ENCODE measurements around the gene OR5L1. TPM values are rescaled to one million over a fixed set of nuclear protein-coding genes. Genes with fewer than 3 reads are reported as not detected.

Gene OR5L1
- total and polyA plus RNA-seq, 2 donors (not counting 1 experiment from before 2014, with no cell fraction given): not detected

DNA sequence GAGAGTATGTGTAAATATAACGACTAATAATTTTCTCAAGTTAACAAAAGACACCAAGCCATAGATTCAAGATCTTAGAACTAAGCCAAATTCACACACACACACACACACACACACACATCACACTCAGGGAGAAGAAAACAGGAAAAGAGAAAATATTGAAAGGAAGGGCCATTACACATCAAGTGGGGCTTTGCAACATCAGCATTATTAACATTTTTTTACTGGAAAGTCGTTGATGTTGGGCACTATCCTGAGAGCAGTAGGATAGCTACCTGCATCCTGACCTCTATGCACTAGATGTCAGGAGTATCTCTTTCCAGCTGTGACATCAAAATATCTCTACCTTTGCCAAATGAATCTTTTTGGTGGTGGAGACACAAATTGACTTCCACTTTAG, 36.3 kb downstream of the OR5L1 start:
- Histone ChIP-seq H4K20me1 (ENCODE audit: control insufficient read depth, extremely low read depth, insufficient read depth, low read length) (no peaks in the 10 kb centered on the region), H3K4me1 (ENCODE audit: control insufficient read depth, extremely low read depth, insufficient read depth, low read length) (no peaks in the 10 kb centered on the region), H3K79me2 (ENCODE audit: control insufficient read depth, insufficient read depth, low read length) (no peaks in the 10 kb centered on the region), H3K27me3 (ENCODE audit: control insufficient read depth, insufficient read depth, low read length) (no peaks in the 10 kb centered on the region), H2AFZ (ENCODE audit: low read length) (no peak overlapping the region), H3K36me3 (ENCODE audit: control insufficient read depth, insufficient read depth, low read length) (no peaks in the 10 kb centered on the region), H3K4me2 (ENCODE audit: extremely low read depth, insufficient read depth, low read length) (no peak overlapping the region), H3K27ac (ENCODE audit: insufficient read depth, low read length) (no peak overlapping the region), H3K9ac (ENCODE audit: insufficient read depth, low read length) (no peak overlapping the region), H3K4me3 (replicated peaks in 1 of 4; ENCODE audit: control extremely low read depth in 1 of 4, insufficient read depth in 1 of 4, low read depth in 3 of 4, low read length in 4 of 4) (no peak overlapping the region), H3K9me3 (ENCODE audit: control insufficient read depth, insufficient read depth, low read depth, low read length) (no peaks in the 10 kb centered on the region)
- TF ChIP-seq EZH2 (IDR thresholded peaks at IDR 0.05; ENCODE audit: low read length, missing control alignments): no peak
- TF ChIP-seq, protein P1, sequence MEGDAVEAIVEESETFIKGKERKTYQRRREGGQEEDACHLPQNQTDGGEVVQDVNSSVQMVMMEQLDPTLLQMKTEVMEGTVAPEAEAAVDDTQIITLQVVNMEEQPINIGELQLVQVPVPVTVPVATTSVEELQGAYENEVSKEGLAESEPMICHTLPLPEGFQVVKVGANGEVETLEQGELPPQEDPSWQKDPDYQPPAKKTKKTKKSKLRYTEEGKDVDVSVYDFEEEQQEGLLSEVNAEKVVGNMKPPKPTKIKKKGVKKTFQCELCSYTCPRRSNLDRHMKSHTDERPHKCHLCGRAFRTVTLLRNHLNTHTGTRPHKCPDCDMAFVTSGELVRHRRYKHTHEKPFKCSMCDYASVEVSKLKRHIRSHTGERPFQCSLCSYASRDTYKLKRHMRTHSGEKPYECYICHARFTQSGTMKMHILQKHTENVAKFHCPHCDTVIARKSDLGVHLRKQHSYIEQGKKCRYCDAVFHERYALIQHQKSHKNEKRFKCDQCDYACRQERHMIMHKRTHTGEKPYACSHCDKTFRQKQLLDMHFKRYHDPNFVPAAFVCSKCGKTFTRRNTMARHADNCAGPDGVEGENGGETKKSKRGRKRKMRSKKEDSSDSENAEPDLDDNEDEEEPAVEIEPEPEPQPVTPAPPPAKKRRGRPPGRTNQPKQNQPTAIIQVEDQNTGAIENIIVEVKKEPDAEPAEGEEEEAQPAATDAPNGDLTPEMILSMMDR (conservative IDR thresholded peaks at IDR 0.05 in 1 of 2, IDR thresholded peaks at IDR 0.05 in 1 of 2; ENCODE audit: low read depth in 1 of 2, low read length in 2 of 2): no peak
- no peak for DNase-seq (ENCODE audit: low read depth in 2 of 2)

DNA sequence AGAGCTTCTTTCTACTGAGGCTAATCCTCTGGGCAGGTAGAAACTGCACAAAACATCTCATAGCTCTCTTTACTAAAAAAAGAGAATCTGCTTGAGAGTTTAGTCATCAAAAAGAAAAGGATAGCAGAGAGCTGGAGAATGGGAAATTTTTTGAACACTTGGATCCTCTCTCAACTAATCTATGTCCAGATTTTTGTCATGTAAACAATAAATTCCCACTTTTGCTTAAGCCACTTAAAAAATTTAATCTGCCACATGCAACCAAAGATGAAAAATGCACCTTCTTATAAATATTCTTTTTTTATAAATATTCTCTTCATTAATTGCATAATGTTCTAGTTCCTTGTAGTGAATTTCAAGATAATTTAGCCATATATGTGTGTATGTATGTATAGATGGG, 37.9 kb downstream of the OR5L1 start:
- no peak overlapping the region for H3K4me3 ChIP-seq (replicated peaks in 1 of 4; ENCODE audit: control extremely low read depth in 1 of 4, insufficient read depth in 1 of 4, low read depth in 3 of 4, low read length in 4 of 4)

GRCh38 chr11:55852141-55852540, 41.0 kb downstream of the OR5L1 start:
- Histone ChIP-seq H3K4me3 (replicated peaks in 1 of 4; ENCODE audit: control extremely low read depth in 1 of 4, insufficient read depth in 1 of 4, low read depth in 3 of 4, low read length in 4 of 4) (no peak overlapping the region), H4K20me1 (ENCODE audit: control insufficient read depth, extremely low read depth, insufficient read depth, low read length) (no peaks in the 10 kb centered on the region), H2AFZ (ENCODE audit: low read length) (no peak overlapping the region), H3K79me2 (ENCODE audit: control insufficient read depth, insufficient read depth, low read length) (no peaks in the 10 kb centered on the region), H3K9me3 (ENCODE audit: control insufficient read depth, insufficient read depth, low read depth, low read length) (no peaks in the 10 kb centered on the region), H3K27me3 (ENCODE audit: control insufficient read depth, insufficient read depth, low read length) (no peaks in the 10 kb centered on the region), H3K9ac (ENCODE audit: insufficient read depth, low read length) (no peak overlapping the region), H3K4me1 (ENCODE audit: control insufficient read depth, extremely low read depth, insufficient read depth, low read length) (no peaks in the 10 kb centered on the region), H3K27ac (ENCODE audit: insufficient read depth, low read length) (no peak overlapping the region), H3K36me3 (ENCODE audit: control insufficient read depth, insufficient read depth, low read length) (no peaks in the 10 kb centered on the region), H3K4me2 (ENCODE audit: extremely low read depth, insufficient read depth, low read length) (no peak overlapping the region)
- no peak for TF ChIP-seq EZH2 (IDR thresholded peaks at IDR 0.05; ENCODE audit: low read length, missing control alignments)
- TF ChIP-seq, protein P1 (conservative IDR thresholded peaks at IDR 0.05 in 1 of 2, IDR thresholded peaks at IDR 0.05 in 1 of 2; ENCODE audit: low read depth in 1 of 2, low read length in 2 of 2): no peak
- no peak for DNase-seq (ENCODE audit: low read depth in 2 of 2)

More for the DNA sequence above, 37.9 kb downstream of the OR5L1 start:
- Histone ChIP-seq H3K4me2 (ENCODE audit: extremely low read depth, insufficient read depth, low read length) (no peak overlapping the region), H3K79me2 (ENCODE audit: control insufficient read depth, insufficient read depth, low read length) (no peaks in the 10 kb centered on the region), H4K20me1 (ENCODE audit: control insufficient read depth, extremely low read depth, insufficient read depth, low read length) (no peaks in the 10 kb centered on the region), H2AFZ (ENCODE audit: low read length) (no peak overlapping the region), H3K9ac (ENCODE audit: insufficient read depth, low read length) (no peak overlapping the region), H3K27me3 (ENCODE audit: control insufficient read depth, insufficient read depth, low read length) (no peaks in the 10 kb centered on the region), H3K27ac (ENCODE audit: insufficient read depth, low read length) (no peak overlapping the region), H3K4me1 (ENCODE audit: control insufficient read depth, extremely low read depth, insufficient read depth, low read length) (no peaks in the 10 kb centered on the region), H3K9me3 (ENCODE audit: control insufficient read depth, insufficient read depth, low read depth, low read length) (no peaks in the 10 kb centered on the region), H3K36me3 (ENCODE audit: control insufficient read depth, insufficient read depth, low read length) (no peaks in the 10 kb centered on the region)
- no peak for TF ChIP-seq EZH2 (IDR thresholded peaks at IDR 0.05; ENCODE audit: low read length, missing control alignments)
- TF ChIP-seq, protein P1 (conservative IDR thresholded peaks at IDR 0.05 in 1 of 2, IDR thresholded peaks at IDR 0.05 in 1 of 2; ENCODE audit: low read depth in 1 of 2, low read length in 2 of 2): no peak
- no peak for DNase-seq (ENCODE audit: low read depth in 2 of 2)
